Subcutaneous adipose tissue (tissue), 4 donors: ENCODE data around the gene BAZ2B. TPM values are rescaled to one million over a fixed set of nuclear protein-coding genes. Genes with fewer than 3 reads are reported as not detected.

Experiments
- CTCF ChIP-seq: fragments of 450-650 bp; IDR thresholded peaks from one replicate; pipeline ENCODE4 v1.5.1; 2016; ENCODE audit warnings: low read depth, mild to moderate bottlenecking, control low read depth, antibody characterized with exemption, moderate library complexity
- total RNA-seq, 4 donors: library from RNA; depleted of rRNA; stranded (reverse); fragments of >200 nt; gene quantifications; one replicate each; pipeline ENCODE4 v1.1.0, GENCODE V29; 2016

The BAZ2B gene
- total RNA-seq, 4 donors from 2014 or later, result 106 to 128 (median 112) TPM

- TF ChIP-seq CTCF, result no peak
Measured at GRCh38 chr2:159572459-159572858, 43.9 kb downstream of the BAZ2B start.

GRCh38 chr2:159571540-159572260, 44.6 kb downstream of the BAZ2B start:
- no peak for TF ChIP-seq CTCF

- TF ChIP-seq CTCF, result no peak
Measured at GRCh38 chr2:159564081-159564480, 52.3 kb downstream of the BAZ2B start.

- TF ChIP-seq CTCF, result no peak
Measured at GRCh38 chr2:159562248-159562647, 54.1 kb downstream of the BAZ2B start.

DNA sequence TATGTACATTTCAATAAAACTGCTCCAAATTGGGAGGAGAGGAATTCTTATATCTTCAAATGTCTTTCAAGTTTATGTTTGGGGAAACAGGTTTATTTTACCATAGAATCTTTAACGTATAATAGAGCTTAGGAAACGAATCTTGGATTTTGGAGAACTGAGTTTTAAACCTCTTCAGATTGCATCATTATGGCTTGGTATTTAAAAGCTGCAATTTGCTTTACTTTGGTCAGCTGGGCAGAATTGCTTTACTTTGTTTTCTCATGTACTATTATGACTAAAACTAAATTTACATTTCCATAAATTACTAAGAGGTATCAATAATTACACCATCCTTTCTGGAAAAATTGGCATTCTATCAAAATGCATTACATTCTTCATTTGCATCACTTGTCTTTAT, 54.6 kb downstream of the BAZ2B start:
- TF ChIP-seq CTCF, result no peak

DNA sequence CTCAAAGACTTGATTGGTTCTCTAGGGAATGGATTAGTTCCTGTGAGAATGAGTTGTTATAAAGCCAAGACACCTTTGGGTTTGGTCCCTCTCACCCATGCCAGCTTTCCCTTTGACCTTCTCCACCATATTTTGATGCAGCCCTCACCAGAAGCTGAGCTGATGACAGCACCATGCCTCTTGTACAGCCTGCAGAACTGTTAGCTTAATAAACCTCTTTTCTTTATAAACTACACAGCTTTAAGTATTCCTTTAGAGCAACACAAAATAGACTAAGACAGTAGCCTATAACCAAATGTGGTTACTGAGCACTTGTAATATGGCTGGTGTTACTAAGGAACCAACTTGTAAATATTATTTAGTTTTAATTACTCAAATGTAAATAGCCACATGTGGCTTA, 55.1 kb downstream of the BAZ2B start:
- no peak for TF ChIP-seq CTCF

DNA sequence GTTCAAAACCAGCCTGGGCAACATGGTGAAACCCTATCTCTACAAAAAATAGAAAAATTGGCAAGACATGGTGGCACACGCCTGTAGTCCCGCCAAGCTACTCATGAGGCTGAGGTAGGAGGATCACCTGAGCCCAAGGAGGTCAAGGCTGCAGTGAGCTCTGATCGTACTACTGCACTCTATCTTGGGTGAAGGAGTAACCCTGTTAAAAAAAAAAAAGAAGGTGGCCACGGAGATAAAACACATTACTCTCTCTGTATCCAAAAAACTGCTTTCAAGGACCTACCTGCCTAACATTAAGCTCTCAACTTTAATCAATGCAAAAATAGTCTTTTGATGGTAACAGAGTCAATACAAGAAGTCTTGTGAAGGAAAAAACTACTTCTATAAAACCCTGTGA, 57.3 kb downstream of the BAZ2B start:
- no peak for TF ChIP-seq CTCF
